ENCODE results near the gene NMT1.

The NMT1 gene

DNA sequence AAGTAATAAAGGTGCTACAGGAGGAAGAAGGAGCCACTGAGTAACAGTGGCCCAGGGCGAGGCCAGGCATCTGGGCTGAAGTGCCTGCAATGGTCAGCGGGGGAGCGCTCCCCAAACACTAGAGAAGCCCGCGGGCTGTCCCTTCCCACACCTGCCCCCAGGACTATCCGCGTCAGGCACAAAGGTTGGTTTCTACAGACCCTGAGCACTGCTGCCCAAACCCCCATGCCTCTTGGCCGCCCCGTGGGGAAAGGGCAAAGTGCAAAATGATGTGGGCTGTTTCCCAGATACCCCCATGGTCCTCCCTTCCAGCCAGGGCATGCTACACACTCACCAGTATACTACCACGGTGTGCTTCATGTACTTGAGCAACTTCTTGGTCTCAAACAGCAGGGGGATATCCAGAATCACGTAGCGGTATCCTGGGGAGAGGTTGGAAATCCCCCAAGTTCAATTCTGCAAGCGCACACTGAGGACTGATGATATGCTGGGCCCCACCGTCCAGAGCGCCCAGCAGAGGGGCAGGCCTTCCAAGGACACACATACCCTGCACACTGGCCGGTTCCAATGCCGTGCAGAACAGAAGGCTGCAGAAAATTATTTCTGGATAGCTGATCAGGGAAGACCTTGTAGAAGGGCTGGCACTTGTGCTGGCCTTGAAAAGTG, 31.2 kb upstream of the NMT1 start:
- DNase-seq (ENCODE audit: low read depth), result no peak
- TF ChIP-seq, protein P1, sequence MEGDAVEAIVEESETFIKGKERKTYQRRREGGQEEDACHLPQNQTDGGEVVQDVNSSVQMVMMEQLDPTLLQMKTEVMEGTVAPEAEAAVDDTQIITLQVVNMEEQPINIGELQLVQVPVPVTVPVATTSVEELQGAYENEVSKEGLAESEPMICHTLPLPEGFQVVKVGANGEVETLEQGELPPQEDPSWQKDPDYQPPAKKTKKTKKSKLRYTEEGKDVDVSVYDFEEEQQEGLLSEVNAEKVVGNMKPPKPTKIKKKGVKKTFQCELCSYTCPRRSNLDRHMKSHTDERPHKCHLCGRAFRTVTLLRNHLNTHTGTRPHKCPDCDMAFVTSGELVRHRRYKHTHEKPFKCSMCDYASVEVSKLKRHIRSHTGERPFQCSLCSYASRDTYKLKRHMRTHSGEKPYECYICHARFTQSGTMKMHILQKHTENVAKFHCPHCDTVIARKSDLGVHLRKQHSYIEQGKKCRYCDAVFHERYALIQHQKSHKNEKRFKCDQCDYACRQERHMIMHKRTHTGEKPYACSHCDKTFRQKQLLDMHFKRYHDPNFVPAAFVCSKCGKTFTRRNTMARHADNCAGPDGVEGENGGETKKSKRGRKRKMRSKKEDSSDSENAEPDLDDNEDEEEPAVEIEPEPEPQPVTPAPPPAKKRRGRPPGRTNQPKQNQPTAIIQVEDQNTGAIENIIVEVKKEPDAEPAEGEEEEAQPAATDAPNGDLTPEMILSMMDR (IDR thresholded peaks at IDR 0.05; ENCODE audit: low read length, missing control alignments), result no peak
- no peak overlapping the region for H3K4me3 ChIP-seq (replicated peaks; ENCODE audit: low read depth, low read length)

- TF ChIP-seq, protein P1 (IDR thresholded peaks at IDR 0.05; ENCODE audit: low read length, missing control alignments), result no peak
- no peak for DNase-seq (ENCODE audit: low read depth)
- H3K4me3 ChIP-seq (replicated peaks; ENCODE audit: low read depth, low read length), result no peak overlapping the region
These were observed 30.4 kb upstream of the NMT1 start for GRCh38 chr17:45030733-45031132.

DNA sequence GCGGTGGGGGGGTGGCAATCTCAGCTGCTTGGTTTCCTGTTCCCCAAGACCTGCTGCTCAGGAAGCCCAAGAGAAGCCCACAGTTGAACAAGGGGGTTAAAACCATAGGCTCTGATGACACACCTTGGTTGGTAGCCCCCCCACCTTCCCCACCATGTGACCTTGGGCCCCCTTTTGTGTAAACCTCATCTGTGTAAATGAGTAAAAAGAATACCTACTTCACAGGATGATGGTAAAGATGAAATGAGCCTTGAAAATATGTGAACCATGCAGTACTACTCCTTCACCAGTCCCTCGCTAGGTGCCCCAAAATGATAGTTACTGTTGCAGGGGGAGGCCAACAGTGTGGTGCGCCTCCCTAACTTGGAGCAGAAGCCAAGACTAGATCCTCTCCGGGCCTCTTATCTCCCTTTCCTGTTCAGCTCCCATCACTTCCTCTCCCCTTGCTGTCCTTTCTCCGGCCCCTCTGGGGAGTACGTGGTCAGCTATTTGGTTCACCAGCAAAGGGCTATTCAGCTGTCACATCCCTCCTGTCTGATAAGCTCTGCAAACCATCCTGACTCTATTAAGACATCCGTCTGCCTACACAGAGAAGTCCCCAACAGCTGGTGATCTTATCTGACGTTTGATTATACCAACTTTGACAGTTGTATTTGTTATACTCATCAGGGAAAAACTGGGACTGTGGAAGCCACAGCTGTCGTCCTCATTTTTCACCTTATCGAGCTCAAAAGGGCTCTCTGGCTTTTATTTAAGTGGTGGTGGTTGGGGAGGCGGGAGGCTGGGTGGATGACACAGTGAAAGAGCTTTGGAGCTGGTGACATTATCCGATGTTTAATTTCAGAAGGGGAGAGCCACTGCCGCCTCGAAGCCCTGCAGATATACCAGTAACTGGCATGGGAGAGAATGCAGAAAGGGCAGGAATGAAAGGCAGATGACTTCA, 29.6 kb upstream of the NMT1 start:
- TF ChIP-seq, protein P1 (IDR thresholded peaks at IDR 0.05; ENCODE audit: low read length, missing control alignments), result no peak
- no peak overlapping the region for H3K4me3 ChIP-seq (replicated peaks; ENCODE audit: low read depth, low read length)

GRCh38 chr17:45032174-45032541, 29.0 kb upstream of the NMT1 start:
- no peak overlapping the region for H3K4me3 ChIP-seq (replicated peaks; ENCODE audit: low read depth, low read length)
- no peak for DNase-seq (ENCODE audit: low read depth)
- TF ChIP-seq, protein P1 (IDR thresholded peaks at IDR 0.05; ENCODE audit: low read length, missing control alignments), result no peak

More for the DNA sequence above, 29.6 kb upstream of the NMT1 start:
- peak; percentile 45 for DNase-seq (ENCODE audit: low read depth)

DNA sequence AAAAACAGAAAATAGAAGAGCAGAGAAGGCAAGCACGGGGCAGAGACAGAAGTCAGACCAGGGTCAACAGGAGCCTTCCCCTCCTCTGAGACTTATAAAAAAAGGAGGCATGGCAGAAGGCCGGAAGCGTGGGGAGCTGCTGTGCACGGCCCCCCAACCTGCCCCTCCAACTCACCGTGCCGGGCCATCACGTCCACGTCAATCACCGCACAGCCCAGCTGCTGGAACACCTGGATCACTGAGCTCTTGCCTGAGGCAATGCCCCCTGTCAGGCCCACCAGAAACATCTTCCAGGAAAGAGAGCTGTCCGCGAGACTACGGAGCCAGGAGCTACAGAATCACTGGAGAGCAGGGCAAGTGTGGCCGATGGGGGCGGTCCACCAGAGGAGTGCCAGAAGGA, 26.5 kb upstream of the NMT1 start:
- TF ChIP-seq, protein P1 (IDR thresholded peaks at IDR 0.05; ENCODE audit: low read length, missing control alignments), result no peak
- DNase-seq (ENCODE audit: low read depth), result no peak
- no peak overlapping the region for H3K4me3 ChIP-seq (replicated peaks; ENCODE audit: low read depth, low read length)

GRCh38 chr17:45035848-45036247, 25.3 kb upstream of the NMT1 start:
- no peak overlapping the region for H3K4me3 ChIP-seq (replicated peaks; ENCODE audit: low read depth, low read length)
- DNase-seq (ENCODE audit: low read depth), result no peak
- TF ChIP-seq, protein P1 (IDR thresholded peaks at IDR 0.05; ENCODE audit: low read length, missing control alignments), result no peak

All from fibroblast of pulmonary artery (primary cell).